HEK293 (cell line): ENCODE data around the gene CIZ1.

Experiments
- BCL11B ChIP-seq: fragments of 450-650 bp; formaldehyde crosslinking; IDR thresholded peaks from 2 replicates; pipeline ENCODE4 v1.5.1; 2016; ENCODE audit warnings: low read depth, missing biosample characterization, missing genetic modification characterization
- IKZF3 ChIP-seq: fragments of 450-650 bp; IDR thresholded peaks from 2 replicates; pipeline ENCODE4 v1.5.0; 2018; ENCODE audit warnings: missing biosample characterization, mild to moderate bottlenecking, missing genetic modification characterization, moderate library complexity
- MYNN ChIP-seq: fragments of 450-650 bp; formaldehyde crosslinking; IDR thresholded peaks from 2 replicates; pipeline ENCODE4 v1.5.1; 2016; ENCODE audit warnings: missing biosample characterization, missing genetic modification characterization, borderline replicate concordance
- PRDM2 ChIP-seq: fragments of 450-650 bp; formaldehyde crosslinking; IDR thresholded peaks from 2 replicates; pipeline ENCODE4 v1.5.1; 2016; ENCODE audit warnings: missing biosample characterization, missing genetic modification characterization, borderline replicate concordance
- SP2 ChIP-seq: fragments of 450-650 bp; formaldehyde crosslinking; IDR thresholded peaks from 2 replicates; pipeline ENCODE4 v1.5.1; 2016; ENCODE audit warnings: missing biosample characterization, missing genetic modification characterization
- SP7 ChIP-seq: fragments of 450-650 bp; formaldehyde crosslinking; IDR thresholded peaks from 2 replicates; pipeline ENCODE4 v1.5.1; 2016; ENCODE audit warnings: missing biosample characterization, missing genetic modification characterization
- TRIM28 ChIP-seq: IDR thresholded peaks from 2 replicates; pipeline ENCODE4 v1.6.1; 2011; ENCODE audit warnings: low read length, control low read depth, borderline replicate concordance
- ZBTB44 ChIP-seq: fragments of 450-650 bp; IDR thresholded peaks from 2 replicates; pipeline ENCODE4 v1.5.1; 2018; ENCODE audit warnings: missing biosample characterization, mild to moderate bottlenecking, missing genetic modification characterization
- ZBTB8A ChIP-seq: fragments of 450-650 bp; formaldehyde crosslinking; IDR thresholded peaks from 2 replicates; pipeline ENCODE4 v1.5.1; 2016; ENCODE audit warnings: missing biosample characterization, missing genetic modification characterization
- ZNF335 ChIP-seq: fragments of 450-650 bp; formaldehyde crosslinking; conservative IDR thresholded peaks from 2 replicates; pipeline ENCODE4 v1.5.1; 2016; ENCODE audit warnings: missing biosample characterization, missing genetic modification characterization
- ZNF391 ChIP-seq: fragments of 450-650 bp; formaldehyde crosslinking; IDR thresholded peaks from 2 replicates; pipeline ENCODE4 v1.5.1; 2016; ENCODE audit warnings: low read depth, missing biosample characterization, missing genetic modification characterization, borderline replicate concordance
- ZNF404 ChIP-seq: fragments of 450-650 bp; formaldehyde crosslinking; IDR thresholded peaks from 2 replicates; pipeline ENCODE4 v1.5.1; 2017; ENCODE audit warnings: missing biosample characterization, missing genetic modification characterization
- ZNF423 ChIP-seq: fragments of 450-650 bp; formaldehyde crosslinking; IDR thresholded peaks from 2 replicates; pipeline ENCODE4 v1.5.1; 2016; ENCODE audit warnings: missing biosample characterization, missing genetic modification characterization
- ZNF501 ChIP-seq: fragments of 450-650 bp; formaldehyde crosslinking; IDR thresholded peaks from 2 replicates; pipeline ENCODE4 v1.5.1; 2016; ENCODE audit warnings: missing biosample characterization, missing genetic modification characterization
- ZNF529 ChIP-seq: fragments of 450-650 bp; formaldehyde crosslinking; IDR thresholded peaks from 2 replicates; pipeline ENCODE4 v1.5.1; 2017; ENCODE audit warnings: missing genetic modification characterization, missing biosample characterization; ENCODE audit not compliant: insufficient replicate concordance
- ZNF555 ChIP-seq: fragments of 450-650 bp; formaldehyde crosslinking; conservative IDR thresholded peaks from 2 replicates; pipeline ENCODE4 v1.5.1; 2017; ENCODE audit warnings: missing biosample characterization, mild to moderate bottlenecking, missing genetic modification characterization, inconsistent platforms
- ZNF692 ChIP-seq: fragments of 450-650 bp; formaldehyde crosslinking; IDR thresholded peaks from 2 replicates; pipeline ENCODE4 v1.5.1; 2016; ENCODE audit warnings: missing biosample characterization, missing genetic modification characterization
- ZNF707 ChIP-seq: fragments of 450-650 bp; formaldehyde crosslinking; IDR thresholded peaks from 2 replicates; pipeline ENCODE4 v1.5.1; 2016; ENCODE audit warnings: missing biosample characterization, missing genetic modification characterization
- ZNF76 ChIP-seq: fragments of 450-650 bp; formaldehyde crosslinking; IDR thresholded peaks from 2 replicates; pipeline ENCODE4; 2016; ENCODE audit warnings: low read depth, missing biosample characterization, missing genetic modification characterization, borderline replicate concordance
- ZNF777 ChIP-seq: fragments of 450-650 bp; formaldehyde crosslinking; IDR thresholded peaks from 2 replicates; pipeline ENCODE4 v1.5.1; 2017; ENCODE audit warnings: missing biosample characterization, missing genetic modification characterization, borderline replicate concordance
- ZNF837 ChIP-seq: fragments of 450-650 bp; formaldehyde crosslinking; IDR thresholded peaks from 2 replicates; pipeline ENCODE4 v1.5.1; 2016; ENCODE audit warnings: missing biosample characterization, missing genetic modification characterization
- TF ChIP-seq, protein P1 (sequence below): fragments of 450-650 bp; formaldehyde crosslinking; IDR thresholded peaks from 2 replicates; pipeline ENCODE4 v1.5.1; 2017; ENCODE audit warnings: missing biosample characterization, missing genetic modification characterization

CIZ1 gene

DNA sequence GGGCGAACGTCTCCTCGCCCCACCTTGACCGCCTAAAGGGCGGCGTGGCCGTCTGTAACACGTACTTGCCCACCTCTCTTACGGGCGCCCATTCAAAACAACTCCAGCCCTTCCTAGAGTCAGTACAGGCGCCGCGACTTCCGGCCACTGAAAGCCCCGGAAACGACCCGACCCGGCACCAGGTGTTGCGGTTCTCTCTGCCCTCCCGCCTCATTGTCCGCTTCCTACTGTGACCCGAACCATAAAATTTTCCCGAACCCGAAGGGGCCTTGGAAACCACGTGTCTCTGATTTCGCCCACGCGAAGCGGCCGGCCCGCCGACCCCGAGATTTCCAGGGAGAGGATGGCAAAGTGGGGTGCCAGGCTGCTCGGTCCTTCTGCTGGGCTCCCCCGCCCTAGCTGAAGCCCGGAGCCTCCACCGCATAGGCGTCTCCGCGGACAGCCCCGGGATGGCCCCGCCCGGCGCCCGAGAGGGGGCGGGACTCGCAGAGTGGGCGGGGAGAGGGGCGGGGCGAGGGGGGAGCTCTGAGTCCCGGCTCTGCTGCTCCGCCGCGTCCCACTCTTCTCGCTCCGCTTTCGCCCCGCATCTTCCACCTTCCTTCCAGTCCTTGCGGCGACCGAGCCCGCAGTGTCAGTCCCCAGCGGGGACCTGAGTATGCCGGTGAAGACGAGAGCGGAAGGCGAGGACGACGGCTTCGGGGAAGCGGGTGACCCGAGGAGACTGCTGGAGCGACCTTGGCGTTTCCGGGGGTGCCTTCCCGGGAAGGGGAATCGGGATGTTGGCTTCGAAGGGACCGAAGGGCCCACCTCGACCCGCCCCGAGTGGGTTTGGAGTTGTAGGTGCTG is 63.2 kb downstream of the CIZ1 start (continued):
- peak; percentile 7; the same call in 1 of the 2 replicates for TF ChIP-seq BCL11B
- no peak for TF ChIP-seq PRDM2 (tag by site-specific recombination)
- peak; percentile 99 for TF ChIP-seq ZBTB8A
- no peak for TF ChIP-seq ZBTB44 (tag by site-specific recombination)
- TF ChIP-seq ZNF404 (tag by site-specific recombination) = no peak
- no peak for TF ChIP-seq MYNN (tag by site-specific recombination)
- TF ChIP-seq, protein P1, sequence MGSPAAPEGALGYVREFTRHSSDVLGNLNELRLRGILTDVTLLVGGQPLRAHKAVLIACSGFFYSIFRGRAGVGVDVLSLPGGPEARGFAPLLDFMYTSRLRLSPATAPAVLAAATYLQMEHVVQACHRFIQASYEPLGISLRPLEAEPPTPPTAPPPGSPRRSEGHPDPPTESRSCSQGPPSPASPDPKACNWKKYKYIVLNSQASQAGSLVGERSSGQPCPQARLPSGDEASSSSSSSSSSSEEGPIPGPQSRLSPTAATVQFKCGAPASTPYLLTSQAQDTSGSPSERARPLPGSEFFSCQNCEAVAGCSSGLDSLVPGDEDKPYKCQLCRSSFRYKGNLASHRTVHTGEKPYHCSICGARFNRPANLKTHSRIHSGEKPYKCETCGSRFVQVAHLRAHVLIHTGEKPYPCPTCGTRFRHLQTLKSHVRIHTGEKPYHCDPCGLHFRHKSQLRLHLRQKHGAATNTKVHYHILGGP = no peak
- TF ChIP-seq SP2 (tag by site-specific recombination) = peak; percentile 82
- no peak for TF ChIP-seq ZNF837
- TF ChIP-seq ZNF501 (tag by site-specific recombination) = 0 out of 2 replicates have a peak, but pooled peaks have one; percentile 28
- TF ChIP-seq ZNF555 (tag by site-specific recombination) = no peak
- no peak for TF ChIP-seq ZNF391 (tag by site-specific recombination)
- 0 out of 2 replicates have a peak, but pooled peaks have one; percentile 29 for TF ChIP-seq ZNF777 (tag by site-specific recombination)
- TF ChIP-seq ZNF707 (tag by site-specific recombination) = no peak
- peak; percentile 75 for TF ChIP-seq IKZF3 (tag by site-specific recombination)
- peak; percentile 24; the same call in 1 of the 2 replicates for TF ChIP-seq ZNF692 (tag by site-specific recombination)
- TF ChIP-seq ZNF76 = peak; percentile 44; the same call in 1 of the 2 replicates
- TF ChIP-seq TRIM28 = no peak
- TF ChIP-seq ZNF529 (tag by site-specific recombination) = no peak
- TF ChIP-seq ZNF335 (tag by site-specific recombination) = peak; percentile 99
- TF ChIP-seq SP7 (tag by site-specific recombination) = 0 out of 2 replicates have a peak, but pooled peaks have one; percentile 39
- 0 out of 2 replicates have a peak, but pooled peaks have one; percentile 6 for TF ChIP-seq ZNF423 (tag by site-specific recombination)
- TF ChIP-seq, all 188 proteins: peak for 32
